ENCODE measurements around the gene ZNF714. TPM values are rescaled to one million over a fixed set of nuclear protein-coding genes. Genes with fewer than 3 reads are reported as not detected.

The ZNF714 gene
- total RNA-seq, 3 donors from 2014 or later, result 5.8 to 15.2 (median 11.1) TPM

DNA sequence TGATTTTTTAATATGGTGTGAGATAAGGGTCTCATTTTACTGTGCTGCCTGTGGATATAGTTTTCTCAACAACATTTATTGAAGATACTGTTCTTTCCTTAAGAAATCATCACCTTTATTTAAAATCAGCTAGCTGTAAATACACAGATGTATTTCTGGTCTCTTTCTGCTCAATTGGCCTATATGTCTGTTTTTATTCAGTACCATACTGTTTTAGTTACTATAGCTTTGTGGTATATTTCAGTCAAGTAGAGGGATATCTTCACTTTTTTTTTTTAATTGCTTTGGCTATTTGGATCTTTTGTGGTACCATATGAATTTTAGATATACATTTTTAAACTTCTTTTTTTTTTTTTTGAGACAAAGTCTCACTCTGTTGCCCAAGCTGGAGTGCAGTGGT, 16.7 kb upstream of the ZNF714 start:
- H3K9me3 ChIP-seq, result peaks cover 7 to 14% of the 10 kb centered on the region in 2 donors
- no peaks in the 10 kb centered on the region for H3K36me3 ChIP-seq
- intact Hi-C loops (cut with DNase I; ENCODE audit: low total_unique reads), result no loop called here
- H3K27me3 ChIP-seq, result no peaks in the 10 kb centered on the region
- no peaks in the 10 kb centered on the region for H3K4me1 ChIP-seq
- TF ChIP-seq, protein P1, sequence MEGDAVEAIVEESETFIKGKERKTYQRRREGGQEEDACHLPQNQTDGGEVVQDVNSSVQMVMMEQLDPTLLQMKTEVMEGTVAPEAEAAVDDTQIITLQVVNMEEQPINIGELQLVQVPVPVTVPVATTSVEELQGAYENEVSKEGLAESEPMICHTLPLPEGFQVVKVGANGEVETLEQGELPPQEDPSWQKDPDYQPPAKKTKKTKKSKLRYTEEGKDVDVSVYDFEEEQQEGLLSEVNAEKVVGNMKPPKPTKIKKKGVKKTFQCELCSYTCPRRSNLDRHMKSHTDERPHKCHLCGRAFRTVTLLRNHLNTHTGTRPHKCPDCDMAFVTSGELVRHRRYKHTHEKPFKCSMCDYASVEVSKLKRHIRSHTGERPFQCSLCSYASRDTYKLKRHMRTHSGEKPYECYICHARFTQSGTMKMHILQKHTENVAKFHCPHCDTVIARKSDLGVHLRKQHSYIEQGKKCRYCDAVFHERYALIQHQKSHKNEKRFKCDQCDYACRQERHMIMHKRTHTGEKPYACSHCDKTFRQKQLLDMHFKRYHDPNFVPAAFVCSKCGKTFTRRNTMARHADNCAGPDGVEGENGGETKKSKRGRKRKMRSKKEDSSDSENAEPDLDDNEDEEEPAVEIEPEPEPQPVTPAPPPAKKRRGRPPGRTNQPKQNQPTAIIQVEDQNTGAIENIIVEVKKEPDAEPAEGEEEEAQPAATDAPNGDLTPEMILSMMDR (IDR thresholded peaks at IDR 0.05), result no peak
- no peak for TF ChIP-seq POLR2A (IDR thresholded peaks at IDR 0.05)
- no peak for TF ChIP-seq POLR2AphosphoS5 (IDR thresholded peaks at IDR 0.05)
- no peak for DNase-seq (ENCODE audit: low spot score in 2 of 2)
- H3K4me3 ChIP-seq, result no peak overlapping the region
- no peak overlapping the region for H3K27ac ChIP-seq

DNA sequence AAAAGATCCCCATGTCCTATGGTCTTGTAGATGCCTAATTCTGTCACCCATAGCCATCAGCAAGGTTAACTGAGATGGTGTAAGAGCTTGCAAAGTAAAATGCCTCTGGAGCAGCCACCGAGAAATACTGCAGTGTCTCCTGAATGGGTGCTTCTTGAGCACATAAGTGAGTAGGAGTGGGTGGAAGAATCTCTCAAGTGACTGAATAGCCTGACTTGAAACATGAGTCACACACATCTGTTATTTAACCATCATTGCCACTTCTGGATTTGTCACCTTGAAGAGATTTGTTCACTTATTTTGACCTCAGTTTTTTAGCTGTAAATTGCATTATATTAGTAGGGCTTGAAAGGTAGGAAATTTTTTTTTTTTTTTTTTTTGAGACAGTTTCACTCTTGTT, 2.3 kb downstream of the ZNF714 start:
- Histone ChIP-seq H3K36me3 (no peaks in the 10 kb centered on the region), H3K4me1 (no peaks in the 10 kb centered on the region), H3K27ac (no peak overlapping the region), H3K4me3 (no peak overlapping the region), H3K9me3 (no peaks in the 10 kb centered on the region), H3K27me3 (no peaks in the 10 kb centered on the region)
- no peak for DNase-seq (ENCODE audit: low spot score in 2 of 2)
- intact Hi-C loops (cut with DNase I; ENCODE audit: low total_unique reads), result no loop called here
- TF ChIP-seq, protein P1 (IDR thresholded peaks at IDR 0.05), result no peak
- no peak for TF ChIP-seq POLR2A (IDR thresholded peaks at IDR 0.05)
- TF ChIP-seq POLR2AphosphoS5 (IDR thresholded peaks at IDR 0.05), result no peak

GRCh38 chr19:21087871-21088270, 5.9 kb downstream of the ZNF714 start:
- H3K4me1 ChIP-seq, result no peaks in the 10 kb centered on the region
- no peak overlapping the region for H3K27ac ChIP-seq
- H3K9me3 ChIP-seq, result no peaks in the 10 kb centered on the region
- DNase-seq (ENCODE audit: low spot score in 2 of 2), result no peak
- H3K27me3 ChIP-seq, result no peaks in the 10 kb centered on the region
- H3K36me3 ChIP-seq, result no peaks in the 10 kb centered on the region
- intact Hi-C loops (cut with DNase I; ENCODE audit: low total_unique reads), result no loop called here
- TF ChIP-seq, protein P1 (IDR thresholded peaks at IDR 0.05), result no peak
- no peak for TF ChIP-seq POLR2A (IDR thresholded peaks at IDR 0.05)
- no peak for TF ChIP-seq POLR2AphosphoS5 (IDR thresholded peaks at IDR 0.05)
- no peak overlapping the region for H3K4me3 ChIP-seq

- DNase-seq (ENCODE audit: low spot score in 2 of 2), result no peak
- Histone ChIP-seq H3K9me3 (no peaks in the 10 kb centered on the region), H3K36me3 (no peaks in the 10 kb centered on the region), H3K4me3 (no peak overlapping the region), H3K4me1 (no peaks in the 10 kb centered on the region), H3K27ac (no peak overlapping the region), H3K27me3 (no peaks in the 10 kb centered on the region)
- intact Hi-C loops (cut with DNase I; ENCODE audit: low total_unique reads), result no loop called here
- TF ChIP-seq POLR2A (IDR thresholded peaks at IDR 0.05), result no peak
These were observed 10.1 kb downstream of the ZNF714 start for GRCh38 chr19:21092109-21092508.

DNA sequence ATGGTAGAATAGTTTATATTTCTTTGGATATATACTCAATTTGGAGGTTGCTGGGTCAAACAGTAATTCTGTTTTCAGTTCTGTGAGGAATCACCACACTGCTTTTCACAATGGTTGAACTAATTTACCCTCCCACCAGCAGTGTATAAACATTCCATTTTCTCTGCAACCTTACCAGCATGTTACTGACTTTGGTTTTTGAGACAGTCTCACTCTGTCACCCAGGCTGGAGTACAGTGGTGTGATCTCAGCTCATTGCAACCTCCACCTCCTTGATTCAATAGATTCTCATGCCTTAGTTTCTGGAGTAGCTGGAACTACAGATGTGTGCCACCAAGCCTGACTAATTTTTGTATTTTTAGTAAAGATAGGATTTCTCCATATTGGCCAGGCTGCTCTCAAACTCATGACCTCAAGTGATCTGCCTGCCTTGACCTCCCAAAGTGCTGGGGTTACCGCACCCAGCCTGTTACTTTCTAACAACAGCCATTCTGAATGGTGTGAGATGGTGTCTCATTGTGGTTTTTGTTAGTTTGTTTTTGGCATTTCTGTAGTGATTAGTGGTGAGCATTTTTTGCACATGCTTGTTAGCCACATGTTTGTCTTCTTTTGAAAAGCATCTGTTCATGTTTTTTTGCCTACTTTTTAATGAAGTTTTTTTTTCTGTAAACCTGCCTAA, 12.5 kb downstream of the ZNF714 start:
- H3K36me3 ChIP-seq, result no peaks in the 10 kb centered on the region
- no peak for DNase-seq (ENCODE audit: low spot score in 2 of 2)
- H3K9me3 ChIP-seq, result no peaks in the 10 kb centered on the region
- H3K27me3 ChIP-seq, result no peaks in the 10 kb centered on the region
- H3K4me1 ChIP-seq, result no peaks in the 10 kb centered on the region
- no peak overlapping the region for H3K4me3 ChIP-seq
- no peak for TF ChIP-seq POLR2AphosphoS5 (IDR thresholded peaks at IDR 0.05)
- TF ChIP-seq, protein P1 (IDR thresholded peaks at IDR 0.05), result no peak
- TF ChIP-seq POLR2A (IDR thresholded peaks at IDR 0.05), result no peak
- intact Hi-C loops (cut with DNase I; ENCODE audit: low total_unique reads), result no loop called here
- no peak overlapping the region for H3K27ac ChIP-seq

Data from breast epithelium (tissue), 4 donors.